Lung (tissue), 12 donors: Measurements from ENCODE around the gene MIER2. TPM values are rescaled to one million over a fixed set of nuclear protein-coding genes. Genes with fewer than 3 reads are reported as not detected.

Source experiments
- ATAC-seq: fragments of 200-7000 bp; cut with Tn5 transposase; one replicate; pipeline ENCODE4 v1.9.1; 2020; ENCODE audit warnings: moderate number of reproducible peaks; ENCODE audit not compliant: insufficient read depth, low FRiP score
- DNase-seq, 3 donors: peaks; one replicate each; pipeline ENCODE4 v3.0.0-alpha.2; 2013 to 2017
- H3K27ac ChIP-seq, 2 donors: one replicate each; pipeline ENCODE4 v1.5.1; 2013; ENCODE audit warnings: mild to moderate bottlenecking in 2 of 2, moderate library complexity in 2 of 2, control low read depth in 1 of 2, inconsistent platforms in 1 of 2, low read depth in 1 of 2, low read length in 1 of 2
- H3K27me3 ChIP-seq, 3 donors: one replicate each; pipeline ENCODE4 v1.5.1; 2013; ENCODE audit warnings: low read length in 2 of 3; ENCODE audit not compliant: control insufficient read depth in 3 of 3, insufficient read depth in 3 of 3
- H3K36me3 ChIP-seq, 4 donors: one replicate each; pipeline ENCODE4 v1.5.1; 2013; ENCODE audit warnings: low read length in 4 of 4, mild to moderate bottlenecking in 1 of 4, moderate library complexity in 1 of 4; ENCODE audit not compliant: control insufficient read depth in 4 of 4, insufficient read depth in 4 of 4
- H3K4me1 ChIP-seq, 5 donors: one replicate each; pipeline ENCODE4 v1.5.1; 2013; ENCODE audit warnings: low read length in 5 of 5, mild to moderate bottlenecking in 2 of 5, moderate library complexity in 1 of 5; ENCODE audit not compliant: control insufficient read depth in 5 of 5, insufficient read depth in 5 of 5
- H3K4me3 ChIP-seq: one replicate; pipeline ENCODE4 v1.5.1; 2013; ENCODE audit warnings: mild to moderate bottlenecking, control low read depth, moderate library complexity
- H3K9ac ChIP-seq, 2 donors: one replicate each; pipeline ENCODE4 v1.5.1; 2013; ENCODE audit warnings: low read length in 2 of 2, control low read depth in 1 of 2; ENCODE audit not compliant: insufficient read depth in 1 of 2
- H3K9me3 ChIP-seq, 4 donors: one replicate each; pipeline ENCODE4 v1.5.1; 2013; ENCODE audit warnings: low read length in 3 of 4, mild to moderate bottlenecking in 1 of 4, moderate library complexity in 1 of 4; ENCODE audit not compliant: control insufficient read depth in 4 of 4, insufficient read depth in 3 of 4
- CTCF ChIP-seq: IDR thresholded peaks from 2 replicates; pipeline ENCODE4 v1.5.1; 2012; ENCODE audit warnings: mild to moderate bottlenecking; ENCODE audit errors: control extremely low read depth, extremely low read depth
- WGBS, 2 donors: extraction: QIAGEN DNeasy Blood & Tissue Kit; methylation state at CpG; one replicate each; pipeline ENCODE4 v1.1.7; 2013; 5-methylcytosine and 5-hydroxymethylcytosine counted together
- polyA plus RNA-seq, 2 donors: library from polyadenylated mRNA; stranded (reverse); fragments of 200-250 nt; gene quantifications; one replicate each; pipeline ENCODE4 v1.2.1, GENCODE V29; 2013
- total RNA-seq, 2 donors: library from RNA; depleted of rRNA in 1 of 2; stranded (reverse); fragments of >200 nt in 1 of 2; gene quantifications; one replicate each; pipeline ENCODE4 v1.2.1, GENCODE V29; 2014 to 2021
- donor health status: control.
- donor health status: control.
- donor health status: Bipolar disorder and iron deficiency.
- donor health status: healthy.
- donor health status: DM: yes; HTN: yes; CAD: no.

MIER2 gene
- total and polyA plus RNA-seq, 4 donors: 19.4 to 34.9 (median 28.3) TPM

- peaks cover 0 to 2% (median 0%) of the 10 kb centered on the region in 3 donors for H3K27me3 ChIP-seq
- H3K27ac ChIP-seq: peak overlapping the region in 1 of 2 donors; percentile 73
- WGBS, 2 donors: 51 to 58% methylated on average over 14 of the region's 14 CpGs
- no peak for TF ChIP-seq CTCF
- ATAC-seq: no peak
- DNase-seq: peak in 1 of 3 donors; percentile 20
- peak overlapping the region; percentile 0 for H3K4me3 ChIP-seq
- H3K4me1 ChIP-seq: peaks cover 6 to 30% (median 24%) of the 10 kb centered on the region in 5 donors
- no peaks in the 10 kb centered on the region for H3K9me3 ChIP-seq
- H3K9ac ChIP-seq: peak overlapping the region in 1 of 2 donors; percentile 15
- peaks cover 0 to 6% (median 0%) of the 10 kb centered on the region in 4 donors for H3K36me3 ChIP-seq
Measured at GRCh38 chr19:342801-343421, 1.7 kb downstream of the MIER2 start.

- H3K27ac ChIP-seq: peak overlapping the region in 1 of 2 donors; percentile 80
- H3K27me3 ChIP-seq: peaks cover 0 to 2% (median 0%) of the 10 kb centered on the region in 3 donors
- no peak overlapping the region for H3K9ac ChIP-seq
- no peak for TF ChIP-seq CTCF
- DNase-seq (no peak), ATAC-seq (no peak)
- no peak overlapping the region for H3K4me3 ChIP-seq
- peaks cover 0 to 6% (median 0%) of the 10 kb centered on the region in 4 donors for H3K36me3 ChIP-seq
- 84 to 92% methylated on average over 10 of the region's 10 CpGs for WGBS, 2 donors
- peaks cover 6 to 31% (median 24%) of the 10 kb centered on the region in 5 donors for H3K4me1 ChIP-seq
- no peaks in the 10 kb centered on the region for H3K9me3 ChIP-seq
Measured at GRCh38 chr19:342128-342455, 2.5 kb downstream of the MIER2 start.

- peaks cover 6 to 31% (median 24%) of the 10 kb centered on the region in 5 donors for H3K4me1 ChIP-seq
- H3K9ac ChIP-seq: no peak overlapping the region
- peaks cover 0 to 6% (median 0%) of the 10 kb centered on the region in 4 donors for H3K36me3 ChIP-seq
- H3K4me3 ChIP-seq: no peak overlapping the region
- no peak for DNase-seq
- peak overlapping the region in 1 of 2 donors; percentile 80 for H3K27ac ChIP-seq
- WGBS, 2 donors: 73 to 81% methylated on average over 12 of the region's 12 CpGs
- H3K9me3 ChIP-seq: no peaks in the 10 kb centered on the region
- no peak for TF ChIP-seq CTCF
- peaks cover 0 to 2% (median 0%) of the 10 kb centered on the region in 3 donors for H3K27me3 ChIP-seq
- no peak for ATAC-seq
Measured at GRCh38 chr19:341386-342127, 3.0 kb downstream of the MIER2 start.
